HG02870 (cell line): ENCODE results near the gene NPB.

Experiments
- ATAC-seq: cut with Tn5 transposase; IDR thresholded peaks from one replicate; pipeline ENCODE4 v1.9.1; 2021; ENCODE audit warnings: mild to moderate bottlenecking, moderate library complexity; ENCODE audit not compliant: unreplicated experiment

The NPB gene

GRCh38 chr17:81924557-81925532 is 22.8 kb downstream of the NPB start:
- no peak for ATAC-seq

GRCh38 chr17:81925860-81926450 is 23.9 kb downstream of the NPB start:
- no peak for ATAC-seq

- ATAC-seq: no peak
Measured at GRCh38 chr17:81926451-81927151, 24.6 kb downstream of the NPB start.

DNA sequence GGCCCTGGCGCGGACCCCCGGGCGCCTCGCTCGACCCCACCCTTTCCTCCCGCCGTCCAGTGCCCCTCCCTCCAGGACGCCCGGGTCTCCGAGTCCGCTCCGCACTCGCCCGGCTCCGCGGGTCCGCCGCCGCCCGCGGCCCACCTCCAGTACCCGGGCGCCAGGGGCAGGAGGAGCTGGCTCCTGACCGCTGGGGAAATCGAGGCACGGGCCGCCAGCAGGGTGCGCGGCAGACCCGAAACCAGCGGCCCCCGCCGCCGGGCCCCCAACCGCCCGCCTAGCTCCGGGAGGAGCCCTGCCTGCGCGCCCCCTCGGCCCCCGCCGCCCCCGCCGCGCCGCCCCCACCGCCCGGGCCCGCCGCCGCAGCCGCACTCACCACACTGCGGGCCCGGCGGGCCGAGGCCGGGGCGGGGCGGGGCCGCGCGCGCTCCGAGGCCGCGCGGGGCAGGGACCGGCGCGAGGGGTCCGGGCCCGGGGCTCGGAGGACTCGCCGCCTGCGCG is 25.2 kb downstream of the NPB start:
- ATAC-seq: peak; percentile 13

GRCh38 chr17:81927653-81928543 is 25.9 kb downstream of the NPB start, which contains the start of gene MAFG:
Gene MAFG, minus strand, starts transcription at chr17:81927735. Its CDS starts 4,550 bp downstream, at chr17:81923185.
- peak; percentile 58 for ATAC-seq

DNA sequence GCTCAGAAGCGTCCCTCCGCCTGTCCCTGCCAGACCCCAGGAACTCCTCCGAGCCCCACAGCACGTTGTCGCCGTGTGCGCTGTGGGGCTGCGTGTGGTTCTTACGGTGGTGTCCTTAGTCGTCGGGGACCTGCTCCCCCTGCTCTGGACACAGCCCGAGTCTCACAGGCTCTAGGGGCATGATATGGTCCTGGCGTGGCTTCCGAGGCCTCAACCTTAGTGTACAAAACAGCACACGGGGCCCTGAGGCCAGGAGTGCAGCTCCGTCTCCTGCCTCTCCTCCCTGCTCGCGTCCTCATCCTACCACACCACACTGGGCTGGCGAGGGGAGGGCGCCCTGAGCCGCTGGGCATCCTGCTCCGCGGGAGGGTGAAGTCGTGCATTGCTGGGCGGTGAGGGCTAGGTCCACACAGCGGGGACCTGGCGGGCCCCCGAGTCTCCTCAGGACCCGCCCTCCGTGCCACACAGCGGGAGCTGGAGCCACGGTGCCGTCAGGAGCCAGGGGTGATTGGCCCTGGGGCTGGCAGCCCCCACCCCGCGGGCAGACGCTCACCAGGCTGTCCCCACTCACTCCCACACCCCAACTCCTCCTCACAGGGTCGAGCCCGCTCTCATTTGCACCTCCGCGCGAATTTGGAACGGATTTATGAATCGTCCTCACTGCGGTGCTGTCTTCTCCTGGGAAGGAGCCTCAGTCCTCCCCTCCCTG is 26.7 kb downstream of the NPB start:
- ATAC-seq: no peak

GRCh38 chr17:81929253-81930141 is 27.5 kb downstream of the NPB start:
- ATAC-seq: no peak

DNA sequence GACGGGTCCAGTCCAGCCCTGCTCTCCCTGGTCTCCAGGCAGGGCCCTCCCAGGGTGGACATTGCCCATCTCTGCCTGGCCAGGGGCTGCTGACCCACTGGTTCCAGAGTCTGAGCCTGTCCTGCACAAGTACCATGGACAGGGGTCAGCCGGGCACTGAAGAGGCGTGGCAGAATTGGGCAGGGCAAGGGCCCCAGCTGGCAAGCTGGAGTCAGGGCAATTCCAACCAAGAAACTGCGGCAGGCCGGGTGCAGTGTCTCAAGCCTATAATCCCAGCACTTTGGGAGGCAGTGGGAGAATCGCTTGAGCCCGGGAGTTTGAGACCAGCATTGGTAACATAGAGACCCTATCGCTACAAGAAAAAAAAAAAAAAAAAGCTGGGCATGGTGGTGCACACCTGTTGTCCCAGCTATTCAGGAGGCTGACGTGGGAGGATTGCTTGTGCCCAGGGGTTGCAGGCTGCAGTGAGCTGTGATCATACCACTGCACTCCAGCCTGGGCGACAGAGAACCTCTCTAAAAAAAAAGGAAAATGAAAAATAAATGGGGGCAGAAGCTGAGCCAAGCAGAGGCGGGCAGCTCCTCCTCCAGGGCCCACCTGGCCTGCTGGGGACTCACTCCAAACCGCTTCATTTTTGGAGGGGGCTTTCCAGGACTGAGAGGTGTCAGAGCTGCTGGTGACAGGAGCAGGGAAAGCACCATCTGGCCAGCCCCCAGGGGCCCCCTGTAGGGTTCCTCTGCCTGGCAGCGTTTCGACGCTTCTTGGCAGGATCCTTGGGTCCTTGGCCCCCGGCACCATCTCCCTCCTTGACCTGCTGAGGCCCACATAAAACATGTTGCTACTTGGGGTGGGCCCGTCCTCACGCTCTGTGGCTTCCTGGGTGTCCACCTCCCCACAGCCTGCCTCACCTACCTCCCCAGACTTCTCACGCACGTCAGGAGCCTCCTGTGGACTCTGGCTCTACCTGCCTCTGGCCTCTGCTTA is 28.4 kb downstream of the NPB start:
- ATAC-seq: no peak

GRCh38 chr17:81931189-81931556 is 29.1 kb downstream of the NPB start:
- ATAC-seq: no peak

GRCh38 chr17:81931557-81932332 is 29.7 kb downstream of the NPB start:
- no peak for ATAC-seq

GRCh38 chr17:81932333-81932983 is 30.4 kb downstream of the NPB start:
- no peak for ATAC-seq

DNA sequence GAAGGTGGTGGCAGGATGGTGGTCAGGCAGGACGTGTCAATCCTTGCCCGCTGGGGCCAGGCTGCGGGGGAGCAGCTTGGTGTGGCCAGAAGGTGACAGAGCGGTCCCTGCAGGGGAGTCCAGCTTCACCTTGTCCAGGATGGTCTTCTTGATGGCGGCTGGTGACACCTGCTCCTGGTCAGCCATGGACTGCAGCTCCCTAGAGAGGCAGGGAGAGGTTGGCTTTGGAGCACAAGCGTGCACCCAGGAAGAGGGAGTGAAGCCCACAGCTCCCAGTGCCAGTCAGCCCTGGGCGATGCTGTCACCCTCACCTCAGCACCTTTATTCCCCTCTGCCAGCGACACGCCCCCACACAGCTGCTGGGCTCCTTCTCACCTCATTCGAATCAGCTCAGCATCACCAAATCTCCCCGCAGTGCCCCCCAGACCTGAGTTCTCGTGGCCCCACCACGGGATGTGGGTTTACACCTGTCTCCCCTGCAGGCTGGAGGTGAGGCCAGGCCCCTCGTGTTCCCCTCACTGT is 31.2 kb downstream of the NPB start:
- ATAC-seq: no peak

GRCh38 chr17:81934098-81934757 is 32.2 kb downstream of the NPB start:
- no peak for ATAC-seq

DNA sequence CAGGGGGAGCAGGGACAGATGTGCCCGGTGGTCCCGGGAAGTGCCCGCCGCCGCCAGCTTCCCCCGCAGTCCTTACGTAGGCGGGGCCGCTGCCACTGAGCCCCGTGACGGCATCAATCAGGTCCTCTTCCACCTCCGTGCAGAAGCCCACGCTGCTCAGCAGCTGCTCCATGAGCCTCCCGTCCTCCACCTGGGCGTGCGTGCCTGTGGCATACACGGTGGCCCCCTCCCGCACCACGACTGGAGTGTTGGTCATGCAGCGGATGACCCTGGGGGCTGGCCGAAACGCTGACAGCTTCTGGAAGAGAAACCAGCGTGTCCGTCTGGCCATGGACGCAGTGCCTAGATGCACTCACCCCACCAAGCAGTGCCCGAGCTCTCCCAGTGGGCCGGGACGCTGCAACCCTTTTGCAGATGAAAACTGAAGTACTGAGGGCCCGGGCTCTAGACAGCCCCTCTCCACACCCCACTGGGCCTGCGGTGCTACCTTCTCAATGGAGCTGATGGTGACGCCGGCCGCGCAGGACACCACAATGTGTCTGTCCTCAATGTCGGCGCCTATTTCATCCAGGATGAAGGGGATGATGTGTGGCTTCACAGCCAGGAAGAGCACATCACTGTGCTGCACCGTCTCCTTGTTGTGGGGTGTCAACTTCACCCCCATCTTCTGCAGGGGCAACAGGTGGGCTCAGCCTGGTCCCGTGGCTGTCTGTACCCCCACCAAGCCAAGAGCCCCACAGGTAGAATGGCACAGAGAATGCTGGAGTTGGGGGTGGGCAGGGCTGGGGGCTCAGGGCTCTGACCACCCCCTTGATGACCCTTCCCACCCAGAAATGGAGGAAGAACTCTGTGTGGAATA is 33.0 kb downstream of the NPB start:
- no peak for ATAC-seq

DNA sequence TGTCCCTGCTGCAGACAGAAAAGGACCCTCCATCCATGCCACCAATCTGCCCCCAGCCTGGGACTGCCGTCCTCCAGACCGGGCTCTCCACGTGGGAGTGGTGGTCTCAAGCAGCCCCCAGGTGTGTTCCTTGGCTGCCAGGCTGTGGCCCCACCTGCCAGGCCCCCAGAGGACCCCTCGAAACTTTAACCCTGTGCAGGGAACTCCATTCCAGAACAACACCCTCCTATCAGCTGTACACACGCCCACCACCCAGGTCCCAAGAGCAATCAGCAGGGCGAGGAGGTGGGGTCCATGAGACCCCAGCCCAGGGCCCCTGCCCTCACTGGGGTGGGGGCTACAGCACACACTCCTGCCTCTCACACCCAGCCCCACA is 33.7 kb downstream of the NPB start:
- no peak for ATAC-seq
